Neural cell (in vitro differentiated cells): Measurements from ENCODE around the gene OTOP3.

Experiments used
- EP300 ChIP-seq: fragments of 450-650 bp; conservative IDR thresholded peaks from 2 replicates; pipeline ENCODE4 v1.6.1; 2014; ENCODE audit warnings: antibody characterized with exemption, mild to moderate bottlenecking, moderate library complexity; ENCODE audit not compliant: poor library complexity, severe bottlenecking
- EZH2 ChIP-seq: fragments of 200-600, 300-800 bp; shearing (Covaris generic), sonication (generic); IDR thresholded peaks from 2 replicates; pipeline ENCODE4 v1.6.1; 2014; ENCODE audit warnings: antibody characterized with exemption, low read length, borderline replicate concordance, mild to moderate bottlenecking; ENCODE audit not compliant: insufficient read depth, poor library complexity, severe bottlenecking
- MXI1 ChIP-seq: fragments of 450-650 bp; conservative IDR thresholded peaks from 2 replicates; pipeline ENCODE4 v1.6.1; 2014; ENCODE audit warnings: antibody characterized with exemption, mild to moderate bottlenecking; ENCODE audit not compliant: poor library complexity, severe bottlenecking
- POLR2AphosphoS5 ChIP-seq: IDR thresholded peaks from 2 replicates; pipeline ENCODE4 v1.6.1; 2012
- SMC3 ChIP-seq: fragments of 450-650 bp; conservative IDR thresholded peaks from 2 replicates; pipeline ENCODE4 v1.6.1; 2014; ENCODE audit warnings: antibody characterized with exemption, mild to moderate bottlenecking, moderate library complexity; ENCODE audit not compliant: poor library complexity
- TF ChIP-seq, protein P1 (sequence below): fragments of 450-650 bp; IDR thresholded peaks from 2 replicates; pipeline ENCODE4 v1.5.1; 2014; ENCODE audit warnings: antibody characterized with exemption, mild to moderate bottlenecking, moderate library complexity; ENCODE audit not compliant: poor library complexity, severe bottlenecking
- TF ChIP-seq, protein P2 (sequence below): IDR thresholded peaks from 2 replicates; pipeline ENCODE4 v1.6.1; 2012; ENCODE audit warnings: borderline replicate concordance

DNA sequence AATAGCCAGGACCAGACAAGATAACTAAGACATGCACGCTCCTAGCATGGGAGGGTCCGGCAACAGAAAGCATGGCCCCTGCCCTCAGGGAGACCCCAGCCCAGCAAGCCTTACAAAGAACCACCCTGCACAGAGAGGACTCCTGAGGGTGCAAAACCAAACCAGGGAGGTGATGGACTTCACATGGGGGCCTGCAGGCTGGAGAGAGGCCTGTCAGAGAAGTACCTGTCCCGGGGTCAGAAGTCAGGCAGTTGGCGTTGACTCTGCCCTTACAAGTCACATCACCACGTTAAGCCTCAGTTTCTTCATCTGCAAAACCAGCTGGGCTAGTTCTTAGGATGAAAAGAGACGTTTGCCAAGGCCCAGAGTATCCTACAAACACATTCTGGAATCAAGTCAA, 6.9 kb upstream of the OTOP3 start:
- TF ChIP-seq, protein P1, sequence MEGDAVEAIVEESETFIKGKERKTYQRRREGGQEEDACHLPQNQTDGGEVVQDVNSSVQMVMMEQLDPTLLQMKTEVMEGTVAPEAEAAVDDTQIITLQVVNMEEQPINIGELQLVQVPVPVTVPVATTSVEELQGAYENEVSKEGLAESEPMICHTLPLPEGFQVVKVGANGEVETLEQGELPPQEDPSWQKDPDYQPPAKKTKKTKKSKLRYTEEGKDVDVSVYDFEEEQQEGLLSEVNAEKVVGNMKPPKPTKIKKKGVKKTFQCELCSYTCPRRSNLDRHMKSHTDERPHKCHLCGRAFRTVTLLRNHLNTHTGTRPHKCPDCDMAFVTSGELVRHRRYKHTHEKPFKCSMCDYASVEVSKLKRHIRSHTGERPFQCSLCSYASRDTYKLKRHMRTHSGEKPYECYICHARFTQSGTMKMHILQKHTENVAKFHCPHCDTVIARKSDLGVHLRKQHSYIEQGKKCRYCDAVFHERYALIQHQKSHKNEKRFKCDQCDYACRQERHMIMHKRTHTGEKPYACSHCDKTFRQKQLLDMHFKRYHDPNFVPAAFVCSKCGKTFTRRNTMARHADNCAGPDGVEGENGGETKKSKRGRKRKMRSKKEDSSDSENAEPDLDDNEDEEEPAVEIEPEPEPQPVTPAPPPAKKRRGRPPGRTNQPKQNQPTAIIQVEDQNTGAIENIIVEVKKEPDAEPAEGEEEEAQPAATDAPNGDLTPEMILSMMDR: no peak
- TF ChIP-seq POLR2AphosphoS5: no peak
- TF ChIP-seq, protein P2, sequence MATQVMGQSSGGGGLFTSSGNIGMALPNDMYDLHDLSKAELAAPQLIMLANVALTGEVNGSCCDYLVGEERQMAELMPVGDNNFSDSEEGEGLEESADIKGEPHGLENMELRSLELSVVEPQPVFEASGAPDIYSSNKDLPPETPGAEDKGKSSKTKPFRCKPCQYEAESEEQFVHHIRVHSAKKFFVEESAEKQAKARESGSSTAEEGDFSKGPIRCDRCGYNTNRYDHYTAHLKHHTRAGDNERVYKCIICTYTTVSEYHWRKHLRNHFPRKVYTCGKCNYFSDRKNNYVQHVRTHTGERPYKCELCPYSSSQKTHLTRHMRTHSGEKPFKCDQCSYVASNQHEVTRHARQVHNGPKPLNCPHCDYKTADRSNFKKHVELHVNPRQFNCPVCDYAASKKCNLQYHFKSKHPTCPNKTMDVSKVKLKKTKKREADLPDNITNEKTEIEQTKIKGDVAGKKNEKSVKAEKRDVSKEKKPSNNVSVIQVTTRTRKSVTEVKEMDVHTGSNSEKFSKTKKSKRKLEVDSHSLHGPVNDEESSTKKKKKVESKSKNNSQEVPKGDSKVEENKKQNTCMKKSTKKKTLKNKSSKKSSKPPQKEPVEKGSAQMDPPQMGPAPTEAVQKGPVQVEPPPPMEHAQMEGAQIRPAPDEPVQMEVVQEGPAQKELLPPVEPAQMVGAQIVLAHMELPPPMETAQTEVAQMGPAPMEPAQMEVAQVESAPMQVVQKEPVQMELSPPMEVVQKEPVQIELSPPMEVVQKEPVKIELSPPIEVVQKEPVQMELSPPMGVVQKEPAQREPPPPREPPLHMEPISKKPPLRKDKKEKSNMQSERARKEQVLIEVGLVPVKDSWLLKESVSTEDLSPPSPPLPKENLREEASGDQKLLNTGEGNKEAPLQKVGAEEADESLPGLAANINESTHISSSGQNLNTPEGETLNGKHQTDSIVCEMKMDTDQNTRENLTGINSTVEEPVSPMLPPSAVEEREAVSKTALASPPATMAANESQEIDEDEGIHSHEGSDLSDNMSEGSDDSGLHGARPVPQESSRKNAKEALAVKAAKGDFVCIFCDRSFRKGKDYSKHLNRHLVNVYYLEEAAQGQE: no peak
- TF ChIP-seq EP300: no peak
- no peak for TF ChIP-seq MXI1
- TF ChIP-seq SMC3: no peak
- no peak for TF ChIP-seq EZH2
